ENCODE measurements around the gene EZH2.

The EZH2 gene

GRCh38 chr7:148878317-148878716 is 5.8 kb downstream of the EZH2 start:
- H3K4me2 ChIP-seq (ENCODE audit: low read length), result no peak overlapping the region
- no peak overlapping the region for H3K27ac ChIP-seq
- H3K9ac ChIP-seq, result no peak overlapping the region
- no peaks in the 10 kb centered on the region for H3K9me3 ChIP-seq (ENCODE audit: control insufficient read depth, low read length)
- H2AFZ ChIP-seq, result no peak overlapping the region
- H3K4me3 ChIP-seq (ENCODE audit: low read depth, low read length), result no peak overlapping the region
- peaks cover 4% of the 10 kb centered on the region for H3K4me1 ChIP-seq
- no peaks in the 10 kb centered on the region for H3K36me3 ChIP-seq (ENCODE audit: control insufficient read depth, insufficient read depth, low read length)
- H3K27me3 ChIP-seq (ENCODE audit: control insufficient read depth, insufficient read depth, low read length), result no peaks in the 10 kb centered on the region
- TF ChIP-seq CTCF (IDR thresholded peaks at IDR 0.05), result no peak
- no peaks in the 10 kb centered on the region for H3K79me2 ChIP-seq

- peaks cover under 1% of the 10 kb centered on the region for H3K4me1 ChIP-seq
- no peak overlapping the region for H3K27ac ChIP-seq
- H3K4me2 ChIP-seq (ENCODE audit: low read length), result no peak overlapping the region
- no peaks in the 10 kb centered on the region for H3K36me3 ChIP-seq (ENCODE audit: control insufficient read depth, insufficient read depth, low read length)
- H3K27me3 ChIP-seq (ENCODE audit: control insufficient read depth, insufficient read depth, low read length), result no peaks in the 10 kb centered on the region
- no peak overlapping the region for H2AFZ ChIP-seq
- no peak overlapping the region for H3K9ac ChIP-seq
- no peak for TF ChIP-seq CTCF (IDR thresholded peaks at IDR 0.05)
- no peak overlapping the region for H3K4me3 ChIP-seq (ENCODE audit: low read depth, low read length)
- H3K9me3 ChIP-seq (ENCODE audit: control insufficient read depth, low read length), result no peaks in the 10 kb centered on the region
- peaks cover 2% of the 10 kb centered on the region for H3K79me2 ChIP-seq
Measured at GRCh38 chr7:148877517-148877916, 6.6 kb downstream of the EZH2 start.

GRCh38 chr7:148872188-148872587 is 11.9 kb downstream of the EZH2 start:
- Histone ChIP-seq H3K27ac (no peak overlapping the region), H3K9me3 (ENCODE audit: control insufficient read depth, low read length) (no peaks in the 10 kb centered on the region), H3K27me3 (ENCODE audit: control insufficient read depth, insufficient read depth, low read length) (no peaks in the 10 kb centered on the region), H3K36me3 (ENCODE audit: control insufficient read depth, insufficient read depth, low read length) (no peaks in the 10 kb centered on the region), H3K9ac (no peak overlapping the region), H2AFZ (no peak overlapping the region), H3K4me1 (no peaks in the 10 kb centered on the region), H3K4me2 (ENCODE audit: low read length) (no peak overlapping the region), H3K79me2 (peaks cover 4% of the 10 kb centered on the region), H3K4me3 (ENCODE audit: low read depth, low read length) (no peak overlapping the region)
- no peak for TF ChIP-seq CTCF (IDR thresholded peaks at IDR 0.05)

GRCh38 chr7:148871551-148871950 is 12.5 kb downstream of the EZH2 start:
- no peaks in the 10 kb centered on the region for H3K4me1 ChIP-seq
- H3K36me3 ChIP-seq (ENCODE audit: control insufficient read depth, insufficient read depth, low read length), result no peaks in the 10 kb centered on the region
- peaks cover 4% of the 10 kb centered on the region for H3K79me2 ChIP-seq
- no peaks in the 10 kb centered on the region for H3K9me3 ChIP-seq (ENCODE audit: control insufficient read depth, low read length)
- no peak overlapping the region for H3K4me3 ChIP-seq (ENCODE audit: low read depth, low read length)
- TF ChIP-seq CTCF (IDR thresholded peaks at IDR 0.05), result no peak
- no peak overlapping the region for H3K4me2 ChIP-seq (ENCODE audit: low read length)
- H3K9ac ChIP-seq, result no peak overlapping the region
- no peak overlapping the region for H2AFZ ChIP-seq
- H3K27me3 ChIP-seq (ENCODE audit: control insufficient read depth, insufficient read depth, low read length), result no peaks in the 10 kb centered on the region
- H3K27ac ChIP-seq, result no peak overlapping the region

GRCh38 chr7:148871030-148871429 is 13.1 kb downstream of the EZH2 start:
- Histone ChIP-seq H3K9ac (no peak overlapping the region), H3K36me3 (ENCODE audit: control insufficient read depth, insufficient read depth, low read length) (no peaks in the 10 kb centered on the region), H3K4me1 (no peaks in the 10 kb centered on the region), H3K27ac (no peak overlapping the region), H3K4me2 (ENCODE audit: low read length) (no peak overlapping the region), H3K9me3 (ENCODE audit: control insufficient read depth, low read length) (no peaks in the 10 kb centered on the region), H3K27me3 (ENCODE audit: control insufficient read depth, insufficient read depth, low read length) (no peaks in the 10 kb centered on the region), H2AFZ (no peak overlapping the region), H3K79me2 (peaks cover 4% of the 10 kb centered on the region), H3K4me3 (ENCODE audit: low read depth, low read length) (no peak overlapping the region)
- TF ChIP-seq CTCF (IDR thresholded peaks at IDR 0.05), result no peak

Measured in parathyroid adenoma (tissue), 2 donors.